Endothelial cell of coronary artery (primary cell): ENCODE results near the gene APOE. TPM values are rescaled to one million over a fixed set of nuclear protein-coding genes. Genes with fewer than 3 reads are reported as not detected.

Experiments
- total RNA-seq: library from RNA; depleted of rRNA; stranded (reverse); fragments of >200 nt; gene quantifications from 2 replicates; pipeline ENCODE4 v1.2.3, GENCODE V29; 2014

APOE gene
- 0.28 and 0.81 TPM in 2 replicates for total RNA-seq

GRCh38 chr19:44905437-44906160 is at the start of gene APOE:
Gene APOE (plus strand): TSS chr19:44905796. CDS start chr19:44906625, 829 bp downstream.

GRCh38 chr19:44891016-44891882 is 14.3 kb upstream of the APOE start, which contains the start of gene TOMM40:
Gene TOMM40 (plus strand): TSS chr19:44891254. CDS start chr19:44891416, 162 bp downstream.

GRCh38 chr19:44914433-44915206 is 9.0 kb downstream of the APOE start, which contains the start of gene APOC1:
Gene APOC1 (plus strand): TSS chr19:44914608. CDS start chr19:44914892, 284 bp downstream.

GRCh38 chr19:44942067-44942571 is 36.5 kb downstream of the APOE start, which contains the start of gene APOC4:
Gene APOC4 (plus strand): TSS chr19:44942237. CDS start chr19:44942278, 41 bp downstream.

GRCh38 chr19:44954649-44955504 is 49.3 kb downstream of the APOE start, which contains the start of gene CLPTM1:
Gene CLPTM1 (plus strand): TSS chr19:44955380. CDS start chr19:44955396, 16 bp downstream.

Other genes starting within 250 kb of the APOE start
- gene CEACAM19, start 234.3 kb upstream of the APOE start, total RNA-seq, result 1.3 and 1.5 TPM in 2 replicates
- gene CEACAM16, start 206.6 kb upstream of the APOE start, total RNA-seq, result 0.09 TPM in 1 of 2 replicates, not detected in the other
- 2.2 and 7.0 TPM in 2 replicates for gene BCL3, start 157.1 kb upstream of the APOE start, total RNA-seq
- not detected in 2 replicates for gene CBLC, start 127.9 kb upstream of the APOE start, total RNA-seq
- 15.7 and 21.9 TPM in 2 replicates for gene BCAM, start 96.7 kb upstream of the APOE start, total RNA-seq
- gene NECTIN2, start 59.5 kb upstream of the APOE start, total RNA-seq, result 90.7 and 110 TPM in 2 replicates
- 44.8 and 73.0 TPM in 2 replicates for gene TOMM40, start 14.5 kb upstream of the APOE start, total RNA-seq
- gene APOC1, start 8.8 kb downstream of the APOE start, total RNA-seq, result 0.28 and 0.72 TPM in 2 replicates
- not detected in 2 replicates for gene APOC4, start 36.4 kb downstream of the APOE start, total RNA-seq
- not detected in 2 replicates for gene APOC2, start 40.3 kb downstream of the APOE start, total RNA-seq
- 31.9 and 40.3 TPM in 2 replicates for gene CLPTM1, start 49.6 kb downstream of the APOE start, total RNA-seq
- gene RELB, start 95.7 kb downstream of the APOE start, total RNA-seq, result 7.1 and 10.7 TPM in 2 replicates
- gene CLASRP, start 133.2 kb downstream of the APOE start, total RNA-seq, result 9.8 and 20.9 TPM in 2 replicates
- 0.09 TPM in 2 replicates for gene ZNF296, start 170.7 kb downstream of the APOE start, total RNA-seq
- gene GEMIN7, start 173.5 kb downstream of the APOE start, total RNA-seq, result 17.8 and 20.6 TPM in 2 replicates
- gene PPP1R37, start 187.4 kb downstream of the APOE start, total RNA-seq, result 23.1 and 25.9 TPM in 2 replicates